Activated naive CD8-positive, alpha-beta T cell (primary cell): ENCODE results near the gene ECD.
"Not testable (repeated sequence)": the region's sequence is repeated elsewhere in the genome, so short reads cannot be mapped to it uniquely, and the experiment has no call there.

Source experiments
- H3K27ac Mint-ChIP-seq: one replicate; pipeline ENCODE4 v1.8.0; 2021; ENCODE audit warnings: mixed read lengths
- H3K27me3 Mint-ChIP-seq: one replicate; pipeline ENCODE4 v1.8.0; 2021; ENCODE audit warnings: mixed read lengths
- H3K36me3 Mint-ChIP-seq: one replicate; pipeline ENCODE4 v1.8.0; 2021; ENCODE audit warnings: mixed read lengths
- H3K4me1 Mint-ChIP-seq: one replicate; pipeline ENCODE4 v1.8.0; 2021; ENCODE audit warnings: low read depth, mixed read lengths
- H3K4me3 Mint-ChIP-seq: one replicate; pipeline ENCODE4 v1.8.0; 2021; ENCODE audit warnings: mild to moderate bottlenecking, mixed read lengths
- H3K9me3 Mint-ChIP-seq: one replicate; pipeline ENCODE4 v1.8.0; 2021; ENCODE audit warnings: low read depth, mixed read lengths

ECD gene

DNA sequence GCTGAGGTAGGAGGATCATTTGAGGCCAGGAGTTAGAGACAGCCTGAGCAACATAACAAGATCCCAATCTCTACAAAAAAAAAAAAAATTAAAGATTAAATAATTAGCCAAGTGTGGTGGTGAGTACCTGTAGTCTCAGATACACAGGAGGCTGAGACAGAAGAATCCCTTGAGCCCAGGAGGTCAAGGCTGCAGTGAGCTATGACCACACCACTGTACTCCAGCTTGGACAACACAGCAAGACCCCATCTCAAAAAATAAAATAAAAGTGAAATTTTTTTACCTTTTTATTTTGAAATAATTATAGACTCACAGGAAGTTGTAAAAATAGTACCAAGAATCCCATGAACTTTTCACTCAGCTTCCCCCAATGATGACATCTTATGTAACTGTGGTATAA is 5.1 kb upstream of the ECD start:
- Mint-ChIP-seq H3K27me3 (no peaks in the 10 kb centered on the region), H3K4me3 (no peak overlapping the region), H3K27ac (no peak overlapping the region)

DNA sequence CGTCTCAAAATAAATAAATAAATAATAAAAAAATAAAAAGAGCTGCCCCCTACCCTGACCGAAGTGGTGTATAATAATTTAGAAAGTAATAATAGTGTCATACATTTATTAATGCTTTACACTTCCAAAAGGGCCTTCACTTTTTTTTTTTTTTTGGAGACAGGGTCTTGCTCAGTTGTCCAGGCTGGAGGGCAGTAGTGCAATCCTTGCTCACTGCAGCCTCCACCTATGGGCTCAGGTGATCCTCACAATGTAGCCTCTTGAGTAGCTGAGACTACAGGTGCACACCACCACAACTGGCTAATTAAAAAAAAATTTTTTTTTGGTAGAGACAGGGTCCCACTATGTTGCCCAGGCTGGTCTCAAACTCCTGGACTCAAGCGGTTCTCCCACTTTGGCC is 1.5 kb upstream of the ECD start:
- H3K27me3 Mint-ChIP-seq: no peaks in the 10 kb centered on the region
- H3K4me1 Mint-ChIP-seq: peaks cover 31% of the 10 kb centered on the region
- H3K4me3 Mint-ChIP-seq: peak overlapping the region; percentile 52
- H3K9me3 Mint-ChIP-seq: no peaks in the 10 kb centered on the region
- H3K27ac Mint-ChIP-seq: no peak overlapping the region
- no peaks in the 10 kb centered on the region for H3K36me3 Mint-ChIP-seq

More for the DNA sequence above, 5.1 kb upstream of the ECD start:
- H3K36me3 Mint-ChIP-seq: peaks cover 4% of the 10 kb centered on the region
- H3K9me3 Mint-ChIP-seq: no peaks in the 10 kb centered on the region
- peaks cover 6% of the 10 kb centered on the region for H3K4me1 Mint-ChIP-seq

DNA sequence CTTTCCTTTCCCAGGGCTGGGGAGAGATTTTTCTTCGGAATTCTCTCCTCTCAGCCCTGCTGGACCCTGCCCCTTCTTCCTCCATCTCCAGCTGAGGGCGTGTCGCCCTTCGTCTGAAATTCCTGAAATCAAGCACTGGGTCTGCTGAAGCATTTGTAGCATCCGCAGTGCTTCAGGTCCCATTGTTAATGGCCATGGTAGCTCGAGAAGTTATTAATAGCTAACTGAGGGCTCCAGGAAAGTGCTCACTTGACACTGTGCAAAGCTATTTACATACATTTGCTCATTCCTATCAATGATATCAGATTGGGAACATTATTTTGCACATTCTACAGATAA is 626 bp upstream of the ECD start:
- H3K9me3 Mint-ChIP-seq: no peaks in the 10 kb centered on the region
- no peaks in the 10 kb centered on the region for H3K27me3 Mint-ChIP-seq
- peak overlapping the region; percentile 89 for H3K27ac Mint-ChIP-seq
- H3K36me3 Mint-ChIP-seq: no peaks in the 10 kb centered on the region
- peaks cover 37% of the 10 kb centered on the region for H3K4me1 Mint-ChIP-seq
- peak overlapping the region; percentile 100 for H3K4me3 Mint-ChIP-seq

GRCh38 chr10:73167458-73167782 is 388 bp downstream of the ECD start:
- H3K4me1 Mint-ChIP-seq: peaks cover 46% of the 10 kb centered on the region
- no peaks in the 10 kb centered on the region for H3K9me3 Mint-ChIP-seq
- H3K36me3 Mint-ChIP-seq: no peaks in the 10 kb centered on the region
- peak overlapping the region; percentile 99 for H3K27ac Mint-ChIP-seq
- peak overlapping the region; percentile 100 for H3K4me3 Mint-ChIP-seq
- H3K27me3 Mint-ChIP-seq: no peaks in the 10 kb centered on the region

DNA sequence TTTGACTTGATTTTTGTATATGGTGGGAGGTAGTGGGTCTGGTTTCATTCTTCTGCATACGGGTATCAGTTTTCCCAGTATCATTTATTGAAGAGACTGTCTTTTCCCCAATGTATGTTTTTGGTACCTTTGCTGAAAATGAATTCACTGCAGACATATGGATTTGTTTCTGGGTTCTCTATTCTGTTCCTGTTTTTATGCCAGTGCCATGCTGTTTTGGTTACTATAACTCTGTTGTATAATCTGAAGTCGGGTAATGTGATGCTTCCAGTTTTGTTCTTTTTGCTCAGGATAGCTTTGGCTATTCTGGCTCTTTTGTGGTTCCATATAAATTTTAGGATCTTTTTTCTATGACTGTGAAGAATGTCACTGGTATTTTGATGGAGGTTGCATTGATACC is 836 bp downstream of the ECD start:
- Mint-ChIP-seq H3K4me3 (peak overlapping the region; percentile 100), H3K9me3 (no peaks in the 10 kb centered on the region), H3K4me1 (peaks cover 51% of the 10 kb centered on the region), H3K36me3 (no peaks in the 10 kb centered on the region), H3K27ac (peak overlapping the region; percentile 99), H3K27me3 (no peaks in the 10 kb centered on the region)

DNA sequence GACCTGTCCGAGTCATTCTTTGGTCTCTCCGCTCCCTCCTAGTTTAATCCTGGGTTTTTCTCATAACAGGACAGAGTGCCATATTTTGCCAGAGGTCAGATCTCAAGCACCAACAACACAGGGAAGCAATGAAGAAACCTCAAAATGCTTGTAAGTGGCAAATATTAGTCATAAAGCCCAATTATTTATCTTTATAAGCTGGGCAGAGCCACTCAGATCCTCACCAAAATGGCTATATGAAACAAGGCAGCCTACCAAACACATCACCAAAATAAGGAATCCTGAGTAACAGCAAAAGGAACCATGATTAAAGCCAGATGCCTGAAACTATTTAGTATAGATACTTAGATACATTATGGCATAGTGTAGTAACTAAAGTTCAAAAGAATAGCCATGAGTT is 4.7 kb downstream of the ECD start:
- Mint-ChIP-seq H3K36me3 (peaks cover 4% of the 10 kb centered on the region), H3K27ac (peak overlapping the region; percentile 52)

DNA sequence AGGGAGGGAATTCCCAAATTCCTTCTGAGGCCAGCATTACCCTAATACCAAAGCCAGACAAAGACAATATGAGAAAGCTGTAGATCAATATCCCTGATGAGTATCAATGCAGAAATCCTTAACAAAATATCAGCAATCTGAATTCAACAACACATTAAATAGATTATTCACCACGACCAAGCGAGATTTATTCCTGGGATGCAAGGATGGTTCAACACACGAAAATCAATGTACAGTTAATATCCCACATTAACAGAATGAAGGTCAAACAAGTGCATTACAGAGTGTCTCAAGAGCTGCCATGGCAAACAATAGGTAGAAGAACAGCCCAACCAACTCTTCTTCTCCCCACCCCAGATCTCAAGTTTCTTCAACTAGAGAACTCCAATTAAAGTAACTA is 6.1 kb downstream of the ECD start:
- H3K4me1 Mint-ChIP-seq: peaks cover 56% of the 10 kb centered on the region
- peaks cover 4% of the 10 kb centered on the region for H3K36me3 Mint-ChIP-seq
- H3K9me3 Mint-ChIP-seq: no peaks in the 10 kb centered on the region
- H3K27ac Mint-ChIP-seq: peak overlapping the region; percentile 35
- H3K27me3 Mint-ChIP-seq: no peaks in the 10 kb centered on the region
- peak overlapping the region; percentile 44 for H3K4me3 Mint-ChIP-seq

More for the DNA sequence above, 4.7 kb downstream of the ECD start:
- Mint-ChIP-seq H3K4me1 (peaks cover 67% of the 10 kb centered on the region), H3K4me3 (peak overlapping the region; percentile 51), H3K9me3 (no peaks in the 10 kb centered on the region), H3K27me3 (no peaks in the 10 kb centered on the region)

- Mint-ChIP-seq H3K4me1 (peaks cover 50% of the 10 kb centered on the region), H3K27me3 (no peaks in the 10 kb centered on the region), H3K27ac (no peak overlapping the region), H3K4me3 (no peak overlapping the region), H3K36me3 (peaks cover 6% of the 10 kb centered on the region), H3K9me3 (no peaks in the 10 kb centered on the region)
Measured at GRCh38 chr10:73161079-73161478, 6.7 kb downstream of the ECD start.

DNA sequence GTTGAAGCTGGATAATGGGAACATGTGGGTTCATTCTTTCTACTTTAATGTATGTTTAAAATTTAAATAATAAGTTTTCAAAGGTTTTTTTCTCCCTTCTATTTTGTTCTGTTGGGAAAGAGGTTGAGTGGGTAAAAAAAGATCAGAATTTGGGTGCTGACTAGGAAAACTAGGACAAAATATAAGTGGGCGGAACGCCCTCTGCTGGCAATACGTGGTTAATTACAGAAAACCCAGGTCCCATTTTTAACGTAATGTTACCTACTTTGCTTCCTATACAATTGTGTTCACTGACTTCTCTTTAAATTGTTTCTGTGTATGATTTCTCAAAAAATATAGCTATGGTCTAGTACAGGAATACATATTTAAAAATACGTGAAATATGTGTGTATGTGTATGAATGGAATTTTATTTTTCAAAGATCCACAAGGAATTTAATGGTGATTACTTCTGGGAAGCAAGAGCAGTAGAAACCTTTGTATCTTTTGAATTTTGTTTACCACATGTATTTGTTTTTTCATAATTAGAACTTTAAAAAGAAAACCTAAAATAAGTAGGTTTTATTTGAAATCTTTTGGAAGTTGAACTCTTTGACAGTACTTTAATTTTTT is 8.7 kb downstream of the ECD start:
- peaks cover 6% of the 10 kb centered on the region for H3K36me3 Mint-ChIP-seq
- peaks cover 40% of the 10 kb centered on the region for H3K4me1 Mint-ChIP-seq
- no peak overlapping the region for H3K27ac Mint-ChIP-seq
- no peaks in the 10 kb centered on the region for H3K9me3 Mint-ChIP-seq
- no peak overlapping the region for H3K4me3 Mint-ChIP-seq
- no peaks in the 10 kb centered on the region for H3K27me3 Mint-ChIP-seq

- no peaks in the 10 kb centered on the region for H3K27me3 Mint-ChIP-seq
- no peak overlapping the region for H3K4me3 Mint-ChIP-seq
- H3K9me3 Mint-ChIP-seq: no peaks in the 10 kb centered on the region
- peaks cover 14% of the 10 kb centered on the region for H3K36me3 Mint-ChIP-seq
- no peak overlapping the region for H3K27ac Mint-ChIP-seq
- H3K4me1 Mint-ChIP-seq: peaks cover 11% of the 10 kb centered on the region
Measured at GRCh38 chr10:73156054-73156453, 11.8 kb downstream of the ECD start.

- Mint-ChIP-seq H3K27ac (no peak overlapping the region), H3K4me3 (no peak overlapping the region), H3K27me3 (no peaks in the 10 kb centered on the region), H3K4me1 (peaks cover 4% of the 10 kb centered on the region), H3K9me3 (no peaks in the 10 kb centered on the region), H3K36me3 (peaks cover 12% of the 10 kb centered on the region)
Measured at GRCh38 chr10:73152009-73152408, 15.8 kb downstream of the ECD start.

DNA sequence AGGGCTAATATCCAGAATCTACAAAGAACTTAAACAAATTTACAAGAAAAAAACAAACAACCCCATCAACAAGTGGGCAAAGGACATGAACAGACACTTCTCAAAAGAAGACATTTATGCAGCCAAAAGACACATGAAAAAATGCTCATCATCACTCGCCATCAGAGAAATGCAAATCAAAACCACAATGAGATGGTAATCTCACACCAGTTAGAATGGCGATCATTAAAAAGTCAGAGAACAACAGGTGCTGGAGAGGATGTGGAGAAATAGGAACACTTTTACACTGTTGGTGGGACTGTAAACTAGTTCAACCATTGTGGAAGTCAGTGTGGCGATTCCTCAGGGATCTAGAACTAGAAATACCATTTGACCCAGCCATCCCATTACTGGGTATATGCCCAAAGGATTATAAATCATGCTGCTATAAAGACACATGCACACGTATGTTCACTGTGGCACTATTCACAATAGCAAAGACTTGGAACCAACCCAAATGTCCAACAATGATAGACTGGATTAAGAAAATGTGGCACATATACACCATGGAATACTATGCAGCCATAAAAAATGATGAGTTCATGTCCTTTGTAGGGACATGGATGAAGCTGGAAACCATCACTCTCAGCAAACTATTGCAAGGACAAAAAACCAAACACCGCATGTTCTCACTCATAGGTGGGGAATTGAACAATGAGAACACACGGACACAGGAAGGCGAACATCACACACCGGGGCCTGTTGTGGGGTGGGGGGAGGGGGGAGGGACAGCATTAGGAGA is 17.0 kb downstream of the ECD start:
- not testable (repeated sequence) for H3K36me3 Mint-ChIP-seq, H3K4me3 Mint-ChIP-seq, H3K4me1 Mint-ChIP-seq, H3K9me3 Mint-ChIP-seq, H3K27me3 Mint-ChIP-seq, H3K27ac Mint-ChIP-seq

GRCh38 chr10:73141603-73142002 is 26.2 kb downstream of the ECD start:
- no peak overlapping the region for H3K4me3 Mint-ChIP-seq
- H3K4me1 Mint-ChIP-seq: no peaks in the 10 kb centered on the region
- peaks cover 10% of the 10 kb centered on the region for H3K36me3 Mint-ChIP-seq
- H3K27ac Mint-ChIP-seq: no peak overlapping the region
- H3K9me3 Mint-ChIP-seq: no peaks in the 10 kb centered on the region
- H3K27me3 Mint-ChIP-seq: no peaks in the 10 kb centered on the region

DNA sequence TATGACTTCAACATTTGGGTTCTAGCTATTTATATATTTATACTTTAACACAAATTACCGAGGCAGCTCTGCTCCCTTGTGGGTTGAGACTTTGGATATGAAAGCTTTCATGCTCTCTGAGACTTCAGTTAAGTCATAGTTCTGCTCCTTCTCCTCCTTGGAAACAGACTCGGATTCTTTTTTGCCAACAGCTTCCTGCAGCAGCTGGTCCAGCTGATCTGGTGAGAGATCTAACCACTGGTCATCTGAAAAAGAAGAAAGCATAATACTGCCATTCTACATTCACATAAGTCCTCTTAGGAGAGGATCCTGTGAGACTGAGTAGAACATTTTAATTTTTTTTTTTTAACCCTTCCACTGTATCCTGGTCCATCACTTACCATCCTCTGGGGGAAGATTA is 28.6 kb downstream of the ECD start:
- Mint-ChIP-seq H3K4me1 (no peaks in the 10 kb centered on the region), H3K27me3 (no peaks in the 10 kb centered on the region), H3K27ac (no peak overlapping the region), H3K9me3 (no peaks in the 10 kb centered on the region), H3K36me3 (peaks cover 12% of the 10 kb centered on the region), H3K4me3 (no peak overlapping the region)

- Mint-ChIP-seq H3K4me3 (no peak overlapping the region), H3K27ac (no peak overlapping the region), H3K9me3 (no peaks in the 10 kb centered on the region), H3K27me3 (no peaks in the 10 kb centered on the region), H3K4me1 (no peaks in the 10 kb centered on the region), H3K36me3 (peaks cover 16% of the 10 kb centered on the region)
Measured at GRCh38 chr10:73136627-73137026, 31.2 kb downstream of the ECD start.

DNA sequence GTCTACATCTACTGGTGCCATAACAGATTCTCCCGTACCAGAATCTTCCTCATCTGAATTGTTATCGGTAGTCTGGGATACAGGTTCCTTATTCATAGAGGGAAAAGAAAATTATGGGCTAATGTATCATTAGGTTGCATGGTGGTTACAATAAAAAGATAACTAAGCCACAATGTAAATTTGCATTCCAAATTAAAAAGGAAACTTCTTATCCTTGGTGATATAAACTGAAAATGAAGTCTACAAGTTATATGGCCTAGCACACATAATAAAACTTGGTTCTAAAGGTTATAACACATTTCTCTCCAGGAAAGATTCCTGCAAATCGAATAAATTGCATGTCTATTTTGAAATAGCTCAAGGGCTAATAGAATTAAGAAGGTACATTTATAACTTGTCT is 33.1 kb downstream of the ECD start:
- peaks cover 19% of the 10 kb centered on the region for H3K36me3 Mint-ChIP-seq
- no peak overlapping the region for H3K27ac Mint-ChIP-seq
- H3K9me3 Mint-ChIP-seq: no peaks in the 10 kb centered on the region
- no peaks in the 10 kb centered on the region for H3K27me3 Mint-ChIP-seq
- no peaks in the 10 kb centered on the region for H3K4me1 Mint-ChIP-seq
- H3K4me3 Mint-ChIP-seq: no peak overlapping the region
